HepG2 (cell line): ENCODE measurements around the gene TIMM13. TPM values are rescaled to one million over a fixed set of nuclear protein-coding genes. Genes with fewer than 3 reads are reported as not detected.

Source experiments
- ARNT2 ChIP-seq: sonication (generic); formaldehyde crosslinking; IDR thresholded peaks from 2 replicates; pipeline ENCODE4 v1.8.0; 2022; ENCODE audit warnings: mild to moderate bottlenecking, low read depth, missing genetic modification reagents, moderate library complexity
- ASH2L ChIP-seq: fragments of 300-600, 200-600 bp; sonication (generic); IDR thresholded peaks from 2 replicates; pipeline ENCODE4 v1.7.0; 2017; ENCODE audit warnings: low read depth, mild to moderate bottlenecking, moderate library complexity, mixed read lengths, low read length; ENCODE audit not compliant: insufficient read length
- BHLHE40 ChIP-seq: IDR thresholded peaks from 2 replicates; pipeline ENCODE4 v1.6.1; 2011; ENCODE audit warnings: low read length, improper control_type of control experiment
- FOXO1 ChIP-seq: sonication (generic); formaldehyde crosslinking; IDR thresholded peaks from 2 replicates; pipeline ENCODE4 v1.4.0; 2020; ENCODE audit warnings: missing genetic modification reagents
- MAFK ChIP-seq, 2 experiments: IDR thresholded peaks in 1 of 2; conservative IDR thresholded peaks in 1 of 2; 2 replicates each; pipeline ENCODE4 v1.6.1; 2011; ENCODE audit warnings: improper control_type of control experiment in 2 of 2, low read length in 2 of 2
- PHF8 ChIP-seq: sonication (generic); formaldehyde crosslinking; IDR thresholded peaks from 2 replicates; pipeline ENCODE4 v1.5.0; 2020; ENCODE audit warnings: missing genetic modification reagents
- POGZ ChIP-seq: sonication (generic); formaldehyde crosslinking; IDR thresholded peaks from 2 replicates; pipeline ENCODE4 v1.4.0; 2020; ENCODE audit warnings: mild to moderate bottlenecking, missing genetic modification reagents
- RAD21 ChIP-seq: fragments of 450-650 bp; formaldehyde crosslinking; IDR thresholded peaks from 2 replicates; pipeline ENCODE4 v1.5.0; 2020; ENCODE audit warnings: mild to moderate bottlenecking
- SIN3A ChIP-seq: IDR thresholded peaks from 2 replicates; pipeline ENCODE4 v1.6.1; 2011; ENCODE audit warnings: low read depth, mild to moderate bottlenecking, control low read depth, low read length, borderline replicate concordance
- TBX3 ChIP-seq: fragments of 450-650 bp; IDR thresholded peaks from 2 replicates; pipeline ENCODE4 v1.6.1; 2017; ENCODE audit warnings: antibody characterized with exemption, mild to moderate bottlenecking, inconsistent platforms, borderline replicate concordance
- XRCC5 ChIP-seq: fragments of 200-400 bp; formaldehyde crosslinking; optimal IDR thresholded peaks from 2 replicates; pipeline ENCODE3; 2017; ENCODE audit warnings: mild to moderate bottlenecking, low read length
- YEATS4 ChIP-seq: sonication (generic); formaldehyde crosslinking; IDR thresholded peaks from 2 replicates; pipeline ENCODE4 v1.4.0; 2020; ENCODE audit warnings: missing genetic modification reagents, borderline replicate concordance
- ZMYM3 ChIP-seq: sonication (generic); formaldehyde crosslinking; IDR thresholded peaks from 2 replicates; pipeline ENCODE4 v1.5.1; 2020; ENCODE audit warnings: mild to moderate bottlenecking, missing genetic modification reagents
- ZNF354B ChIP-seq: sonication (generic); formaldehyde crosslinking; IDR thresholded peaks from 2 replicates; pipeline ENCODE4 v1.8.0; 2022; ENCODE audit warnings: mild to moderate bottlenecking, missing genetic modification reagents
- polyA plus RNA-seq, 8 experiments: library from polyadenylated mRNA; depleted of rRNA in 3 of 8; stranded (reverse) in 7 of 8; unstranded in 1 of 8; fragments of >200 nt; fragmentation: Illumina TruSeq in 4 of 8; extraction: Trizol in 4 of 8; gene quantifications; 2 replicates each; pipeline versions ENCODE4 v1.2.1 to v1.2.3, GENCODE V29; 2011 to 2016; ENCODE audit warnings: low read depth in 4 of 8, missing spikeins in 1 of 8, mixed read lengths in 1 of 8; ENCODE audit not compliant: insufficient read depth in 1 of 8
- total RNA-seq, 5 experiments: library from RNA; depleted of rRNA; stranded (reverse); fragments of >200 nt; fragmentation: Illumina TruSeq; extraction: Trizol; gene quantifications; 2 replicates each; pipeline ENCODE4 v1.2.3, GENCODE V29; 2016; ENCODE audit warnings: low read depth in 1 of 5
- TF ChIP-seq, protein P1 (sequence below), 2 experiments: sonication (generic) in 1 of 2; formaldehyde crosslinking in 1 of 2; IDR thresholded peaks; 2 replicates each; pipeline versions ENCODE4 v1.4.0 to v1.6.1; 2018 to 2020; ENCODE audit warnings: missing genetic modification reagents in 2 of 2, borderline replicate concordance in 1 of 2, low read depth in 1 of 2, mild to moderate bottlenecking in 1 of 2, missing biosample characterization in 1 of 2
- TF ChIP-seq, protein P2 (sequence below): sonication (generic); formaldehyde crosslinking; IDR thresholded peaks from 2 replicates; pipeline ENCODE4 v1.4.0; 2020; ENCODE audit warnings: mild to moderate bottlenecking, missing genetic modification reagents
- TF ChIP-seq, protein P3 (sequence below): sonication (generic); formaldehyde crosslinking; conservative IDR thresholded peaks from 2 replicates; pipeline ENCODE4 v1.4.0; 2020; ENCODE audit warnings: missing genetic modification reagents
- TF ChIP-seq, protein P4 (sequence below): sonication (generic); formaldehyde crosslinking; IDR thresholded peaks from 2 replicates; pipeline ENCODE4 v1.8.1; 2022; ENCODE audit warnings: mild to moderate bottlenecking, missing genetic modification reagents
- TF ChIP-seq, protein P5 (sequence below): sonication (generic); formaldehyde crosslinking; conservative IDR thresholded peaks from 2 replicates; pipeline ENCODE4 v1.5.0; 2020; ENCODE audit warnings: missing genetic modification reagents
- TF ChIP-seq, protein P6 (sequence below): sonication (generic); formaldehyde crosslinking; IDR thresholded peaks from 2 replicates; pipeline ENCODE4 v1.8.0; 2022; ENCODE audit warnings: mild to moderate bottlenecking, missing genetic modification reagents

TIMM13 gene
- total and polyA plus RNA-seq, 2 of the 13 experiments (the other 11 are each of a cell fraction or from before 2014, with no cell fraction given) = 48.4 to 108 TPM

DNA sequence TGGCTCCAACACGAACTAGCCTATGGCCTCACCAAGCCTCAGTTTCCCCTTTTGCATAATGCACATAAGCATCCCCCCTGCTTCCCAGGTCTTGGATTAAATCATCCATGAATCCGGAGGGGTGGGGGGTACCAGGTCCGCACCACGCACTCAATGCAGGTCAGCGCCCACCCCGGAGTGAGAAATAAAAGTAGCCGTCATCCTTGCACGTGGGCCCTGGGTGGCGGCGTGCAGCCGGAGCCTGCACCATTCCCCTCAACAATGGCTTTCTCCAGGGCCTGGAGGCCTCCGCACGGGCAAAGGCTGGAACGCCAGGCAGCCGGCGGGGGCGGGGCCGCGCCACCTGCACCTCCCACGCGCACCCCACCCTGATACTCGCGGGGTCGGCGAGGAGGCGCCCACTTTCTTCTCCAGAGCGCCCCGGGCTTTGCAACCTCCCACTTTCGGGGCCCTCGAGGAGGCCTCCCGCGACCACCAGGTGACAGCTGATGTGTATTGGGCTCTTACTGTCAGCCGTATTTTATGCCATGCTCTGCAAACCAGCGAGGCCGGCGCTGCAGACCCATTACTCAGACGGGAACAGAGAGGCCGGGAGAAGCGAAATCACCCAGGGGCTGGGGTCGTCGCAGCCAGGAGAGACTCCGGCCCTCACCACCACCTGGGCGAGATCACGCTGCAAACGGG is 47.8 kb upstream of the TIMM13 start (continued):
- TF ChIP-seq ASH2L = peak; percentile 33
- no peak for TF ChIP-seq MAFK (conservative IDR thresholded peaks at IDR 0.05 in 1 of 2, IDR thresholded peaks at IDR 0.05 in 1 of 2; ENCODE audit: low read length in 2 of 2)
- peak; percentile 99 for TF ChIP-seq ZMYM3 (CRISPR knock-in tag)
- no peak for TF ChIP-seq ZNF354B
- TF ChIP-seq, protein P1, sequence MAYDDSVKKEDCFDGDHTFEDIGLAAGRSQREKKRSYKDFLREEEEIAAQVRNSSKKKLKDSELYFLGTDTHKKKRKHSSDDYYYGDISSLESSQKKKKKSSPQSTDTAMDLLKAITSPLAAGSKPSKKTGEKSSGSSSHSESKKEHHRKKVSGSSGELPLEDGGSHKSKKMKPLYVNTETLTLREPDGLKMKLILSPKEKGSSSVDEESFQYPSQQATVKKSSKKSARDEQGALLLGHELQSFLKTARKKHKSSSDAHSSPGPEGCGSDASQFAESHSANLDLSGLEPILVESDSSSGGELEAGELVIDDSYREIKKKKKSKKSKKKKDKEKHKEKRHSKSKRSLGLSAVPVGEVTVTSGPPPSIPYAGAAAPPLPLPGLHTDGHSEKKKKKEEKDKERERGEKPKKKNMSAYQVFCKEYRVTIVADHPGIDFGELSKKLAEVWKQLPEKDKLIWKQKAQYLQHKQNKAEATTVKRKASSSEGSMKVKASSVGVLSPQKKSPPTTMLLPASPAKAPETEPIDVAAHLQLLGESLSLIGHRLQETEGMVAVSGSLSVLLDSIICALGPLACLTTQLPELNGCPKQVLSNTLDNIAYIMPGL (CRISPR knock-in tag; IDR thresholded peaks at IDR 0.05; ENCODE audit: borderline replicate concordance in 1 of 2, low read depth in 1 of 2) = peak in 1 of 2 experiments; percentile 57; a peak in 1 of 4 replicates
- TF ChIP-seq PHF8 (CRISPR knock-in tag) = no peak; the same call in 1 of the 2 replicates
- no peak; the same call in 1 of the 2 replicates for TF ChIP-seq BHLHE40
- TF ChIP-seq, protein P2, sequence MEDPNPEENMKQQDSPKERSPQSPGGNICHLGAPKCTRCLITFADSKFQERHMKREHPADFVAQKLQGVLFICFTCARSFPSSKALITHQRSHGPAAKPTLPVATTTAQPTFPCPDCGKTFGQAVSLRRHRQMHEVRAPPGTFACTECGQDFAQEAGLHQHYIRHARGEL (CRISPR knock-in tag) = no peak
- TF ChIP-seq POGZ (CRISPR knock-in tag) = no peak
- TF ChIP-seq, protein P3, sequence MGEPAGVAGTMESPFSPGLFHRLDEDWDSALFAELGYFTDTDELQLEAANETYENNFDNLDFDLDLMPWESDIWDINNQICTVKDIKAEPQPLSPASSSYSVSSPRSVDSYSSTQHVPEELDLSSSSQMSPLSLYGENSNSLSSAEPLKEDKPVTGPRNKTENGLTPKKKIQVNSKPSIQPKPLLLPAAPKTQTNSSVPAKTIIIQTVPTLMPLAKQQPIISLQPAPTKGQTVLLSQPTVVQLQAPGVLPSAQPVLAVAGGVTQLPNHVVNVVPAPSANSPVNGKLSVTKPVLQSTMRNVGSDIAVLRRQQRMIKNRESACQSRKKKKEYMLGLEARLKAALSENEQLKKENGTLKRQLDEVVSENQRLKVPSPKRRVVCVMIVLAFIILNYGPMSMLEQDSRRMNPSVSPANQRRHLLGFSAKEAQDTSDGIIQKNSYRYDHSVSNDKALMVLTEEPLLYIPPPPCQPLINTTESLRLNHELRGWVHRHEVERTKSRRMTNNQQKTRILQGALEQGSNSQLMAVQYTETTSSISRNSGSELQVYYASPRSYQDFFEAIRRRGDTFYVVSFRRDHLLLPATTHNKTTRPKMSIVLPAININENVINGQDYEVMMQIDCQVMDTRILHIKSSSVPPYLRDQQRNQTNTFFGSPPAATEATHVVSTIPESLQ (CRISPR knock-in tag) = no peak
- 0 out of 2 replicates have a peak, but pooled peaks have one; percentile 15 for TF ChIP-seq FOXO1 (CRISPR knock-in tag)
- TF ChIP-seq, protein P4, sequence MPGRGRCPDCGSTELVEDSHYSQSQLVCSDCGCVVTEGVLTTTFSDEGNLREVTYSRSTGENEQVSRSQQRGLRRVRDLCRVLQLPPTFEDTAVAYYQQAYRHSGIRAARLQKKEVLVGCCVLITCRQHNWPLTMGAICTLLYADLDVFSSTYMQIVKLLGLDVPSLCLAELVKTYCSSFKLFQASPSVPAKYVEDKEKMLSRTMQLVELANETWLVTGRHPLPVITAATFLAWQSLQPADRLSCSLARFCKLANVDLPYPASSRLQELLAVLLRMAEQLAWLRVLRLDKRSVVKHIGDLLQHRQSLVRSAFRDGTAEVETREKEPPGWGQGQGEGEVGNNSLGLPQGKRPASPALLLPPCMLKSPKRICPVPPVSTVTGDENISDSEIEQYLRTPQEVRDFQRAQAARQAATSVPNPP (CRISPR knock-in tag) = no peak
- 0 out of 2 replicates have a peak, but pooled peaks have one; percentile 14 for TF ChIP-seq SIN3A
- TF ChIP-seq RAD21 = 0 out of 2 replicates have a peak, but pooled peaks have one; percentile 16
- TF ChIP-seq, protein P5, sequence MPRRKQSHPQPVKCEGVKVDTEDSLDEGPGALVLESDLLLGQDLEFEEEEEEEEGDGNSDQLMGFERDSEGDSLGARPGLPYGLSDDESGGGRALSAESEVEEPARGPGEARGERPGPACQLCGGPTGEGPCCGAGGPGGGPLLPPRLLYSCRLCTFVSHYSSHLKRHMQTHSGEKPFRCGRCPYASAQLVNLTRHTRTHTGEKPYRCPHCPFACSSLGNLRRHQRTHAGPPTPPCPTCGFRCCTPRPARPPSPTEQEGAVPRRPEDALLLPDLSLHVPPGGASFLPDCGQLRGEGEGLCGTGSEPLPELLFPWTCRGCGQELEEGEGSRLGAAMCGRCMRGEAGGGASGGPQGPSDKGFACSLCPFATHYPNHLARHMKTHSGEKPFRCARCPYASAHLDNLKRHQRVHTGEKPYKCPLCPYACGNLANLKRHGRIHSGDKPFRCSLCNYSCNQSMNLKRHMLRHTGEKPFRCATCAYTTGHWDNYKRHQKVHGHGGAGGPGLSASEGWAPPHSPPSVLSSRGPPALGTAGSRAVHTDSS (CRISPR knock-in tag) = no peak
- TF ChIP-seq XRCC5 = no peak
- peak; percentile 14; the same call in 1 of the 2 replicates for TF ChIP-seq ARNT2 (CRISPR knock-in tag)
- peak; percentile 35; the same call in 1 of the 2 replicates for TF ChIP-seq YEATS4
- no peak for TF ChIP-seq TBX3
- TF ChIP-seq, protein P6, sequence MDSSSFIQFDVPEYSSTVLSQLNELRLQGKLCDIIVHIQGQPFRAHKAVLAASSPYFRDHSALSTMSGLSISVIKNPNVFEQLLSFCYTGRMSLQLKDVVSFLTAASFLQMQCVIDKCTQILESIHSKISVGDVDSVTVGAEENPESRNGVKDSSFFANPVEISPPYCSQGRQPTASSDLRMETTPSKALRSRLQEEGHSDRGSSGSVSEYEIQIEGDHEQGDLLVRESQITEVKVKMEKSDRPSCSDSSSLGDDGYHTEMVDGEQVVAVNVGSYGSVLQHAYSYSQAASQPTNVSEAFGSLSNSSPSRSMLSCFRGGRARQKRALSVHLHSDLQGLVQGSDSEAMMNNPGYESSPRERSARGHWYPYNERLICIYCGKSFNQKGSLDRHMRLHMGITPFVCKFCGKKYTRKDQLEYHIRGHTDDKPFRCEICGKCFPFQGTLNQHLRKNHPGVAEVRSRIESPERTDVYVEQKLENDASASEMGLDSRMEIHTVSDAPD (CRISPR knock-in tag) = no peak
